Upper lobe of left lung (tissue), 4 donors: ENCODE results near the gene AHNAK.

Experiments
- CTCF ChIP-seq, 6 experiments: fragments of 450-650 bp in 4 of 6; fragments of 200-600 bp in 2 of 6; sonication (generic) in 2 of 6; IDR thresholded peaks; one replicate each; pipeline ENCODE4 v1.5.1; 2016 to 2019; ENCODE audit warnings: antibody characterized with exemption in 6 of 6
- EP300 ChIP-seq, 4 donors: sonication (generic); formaldehyde crosslinking; IDR thresholded peaks; one replicate each; pipeline ENCODE4 v1.5.1; 2017; ENCODE audit warnings: antibody characterized with exemption in 4 of 4, control low read depth in 2 of 4
- POLR2A ChIP-seq, 4 donors: fragments of 450-650 bp; IDR thresholded peaks; one replicate each; pipeline ENCODE4 v1.5.1; 2016 to 2017; ENCODE audit warnings: antibody characterized with exemption in 4 of 4, mild to moderate bottlenecking in 2 of 4
- POLR2AphosphoS5 ChIP-seq, 2 donors: sonication (generic); formaldehyde crosslinking; IDR thresholded peaks; one replicate each; pipeline ENCODE4 v1.5.1; 2017; ENCODE audit warnings: antibody characterized with exemption in 2 of 2

GRCh38 chr11:62433141-62433903 lies 113.3 kb downstream of the AHNAK start:
- TF ChIP-seq CTCF (IDR thresholded peaks at IDR 0.05) (no peak), POLR2AphosphoS5 (IDR thresholded peaks at IDR 0.05) (no peak), POLR2A (IDR thresholded peaks at IDR 0.05) (no peak), EP300 (IDR thresholded peaks at IDR 0.05) (no peak)
